GM19240 (cell line): Measurements from ENCODE around the gene HEPN1.

ENCODE experiments used
- DNase-seq: peaks from one replicate; pipeline ENCODE4 v3.0.0; 2011; ENCODE audit warnings: low spot score; ENCODE audit not compliant: insufficient read length

Gene HEPN1

DNA sequence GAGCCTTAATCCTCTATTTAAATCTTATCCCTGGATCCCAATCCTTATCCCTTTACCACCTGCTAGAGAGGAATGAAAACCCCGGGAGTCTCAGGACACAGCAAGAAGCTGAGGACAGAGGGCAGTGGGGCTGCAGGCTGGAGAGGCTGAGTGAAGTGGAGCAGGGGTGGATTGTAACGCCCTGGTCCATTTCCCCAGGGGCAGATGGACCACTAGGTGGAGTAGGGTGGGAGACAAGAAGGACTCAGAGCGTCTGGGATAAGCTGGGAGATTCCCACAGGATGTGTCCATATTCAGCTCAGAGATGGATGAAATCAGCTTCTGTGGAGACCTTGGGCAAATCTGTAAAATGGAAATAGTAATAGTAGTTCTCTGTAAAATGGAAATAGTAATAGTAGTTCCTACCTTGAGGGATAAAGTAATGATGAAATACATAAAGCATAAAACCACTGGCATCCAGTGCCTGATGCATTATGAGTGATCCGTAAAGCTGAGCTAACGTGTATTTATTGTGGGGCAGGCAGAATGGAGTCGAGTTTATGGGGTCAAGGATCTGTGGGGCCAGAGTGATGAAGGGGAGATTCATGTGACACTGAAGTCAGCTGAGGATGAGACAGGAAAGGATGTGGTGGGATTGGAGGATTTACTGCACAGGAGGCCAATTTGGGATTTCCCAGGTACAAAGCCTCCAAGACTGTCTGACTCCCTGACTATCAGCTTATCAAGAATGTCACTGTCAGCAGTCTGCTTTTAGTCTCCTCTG, 19.5 kb upstream of the HEPN1 start:
- no peak for DNase-seq

DNA sequence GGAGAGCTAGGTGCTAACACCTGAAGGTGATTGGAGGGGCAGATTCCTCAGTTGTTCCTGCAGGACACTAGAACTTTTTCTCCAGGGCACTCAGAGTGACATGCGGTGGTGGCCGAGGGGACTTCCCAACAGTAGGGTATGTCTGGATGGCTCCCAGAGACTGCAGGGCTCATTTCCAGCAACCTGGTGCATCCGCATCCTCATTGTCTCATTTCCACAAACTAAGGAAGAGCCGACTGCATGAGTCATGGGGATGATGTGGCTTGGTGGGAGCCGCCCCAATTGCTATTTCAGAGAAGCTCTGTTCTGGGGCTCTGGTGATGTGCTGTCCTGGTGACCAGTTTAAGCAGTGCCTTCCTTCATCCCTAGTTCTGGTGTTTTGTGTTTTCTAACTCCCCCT, 18.6 kb upstream of the HEPN1 start:
- no peak for DNase-seq

DNA sequence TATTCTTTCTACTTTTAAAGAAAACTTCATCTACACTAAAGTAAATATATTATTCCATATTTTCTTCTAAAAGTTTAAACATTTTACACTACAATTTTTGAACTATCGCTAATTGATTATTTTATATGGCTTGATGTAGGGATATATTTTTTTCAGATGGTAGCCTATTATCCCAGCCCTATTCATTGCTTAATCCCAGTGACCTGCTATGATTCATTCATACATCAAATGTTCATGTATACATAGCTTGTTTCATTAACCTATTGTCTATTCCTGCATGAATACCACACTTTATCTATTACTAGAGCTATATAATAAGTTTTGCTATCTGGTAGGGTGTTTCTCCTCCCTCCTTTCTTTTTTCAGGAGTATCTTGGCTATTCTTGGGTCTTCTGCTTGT, 16.4 kb upstream of the HEPN1 start:
- DNase-seq: no peak

- DNase-seq: no peak
Measured at GRCh38 chr11:124915541-124916369, 3.3 kb upstream of the HEPN1 start.

- no peak for DNase-seq
Measured at GRCh38 chr11:124916370-124916710, 2.7 kb upstream of the HEPN1 start.

DNA sequence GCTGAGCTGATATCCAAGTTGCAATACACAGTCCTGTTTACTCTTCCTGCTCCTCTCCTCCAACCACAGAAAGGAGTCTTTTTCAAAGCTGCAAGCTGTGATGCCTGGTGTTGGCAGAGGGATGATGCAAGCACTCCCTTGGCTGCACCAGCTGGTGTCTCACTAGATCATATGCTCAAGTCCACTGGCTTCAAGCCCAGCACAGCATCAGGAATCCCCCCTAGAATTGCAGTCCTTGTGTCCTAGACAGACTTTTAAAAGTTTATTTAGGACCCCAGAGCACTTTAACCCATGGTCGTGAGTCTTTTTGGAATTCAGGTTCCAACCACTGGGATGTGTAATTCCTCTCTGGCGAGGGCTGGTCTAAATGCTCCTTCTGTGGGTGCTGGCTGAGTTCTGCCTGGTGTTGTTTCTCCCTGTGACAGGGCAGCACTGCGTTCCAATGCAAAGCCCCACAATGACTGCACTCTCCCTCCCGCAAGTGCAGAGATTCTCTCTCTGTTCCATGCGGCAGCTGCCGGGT, 1.9 kb upstream of the HEPN1 start:
- no peak for DNase-seq

DNA sequence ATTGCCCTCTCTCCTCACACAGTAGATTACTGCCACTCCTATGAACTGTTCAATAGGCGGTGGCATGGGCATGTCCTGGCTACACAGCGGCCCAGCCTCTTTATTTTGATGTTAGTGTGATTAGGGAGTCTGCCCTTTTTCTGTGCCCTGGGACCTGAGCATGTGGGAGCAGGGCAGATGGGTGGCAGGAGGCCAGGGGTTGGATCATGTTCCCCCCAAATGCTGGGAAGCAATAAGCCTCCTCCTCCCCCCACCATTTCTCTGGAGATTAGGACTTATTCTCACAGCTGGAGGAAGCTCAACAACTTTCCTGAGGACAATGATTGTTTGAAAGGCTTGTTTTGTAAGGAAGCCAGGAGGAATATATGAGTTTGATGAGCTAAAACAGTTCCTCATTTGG, 848 bp downstream of the HEPN1 start:
- DNase-seq: no peak

DNA sequence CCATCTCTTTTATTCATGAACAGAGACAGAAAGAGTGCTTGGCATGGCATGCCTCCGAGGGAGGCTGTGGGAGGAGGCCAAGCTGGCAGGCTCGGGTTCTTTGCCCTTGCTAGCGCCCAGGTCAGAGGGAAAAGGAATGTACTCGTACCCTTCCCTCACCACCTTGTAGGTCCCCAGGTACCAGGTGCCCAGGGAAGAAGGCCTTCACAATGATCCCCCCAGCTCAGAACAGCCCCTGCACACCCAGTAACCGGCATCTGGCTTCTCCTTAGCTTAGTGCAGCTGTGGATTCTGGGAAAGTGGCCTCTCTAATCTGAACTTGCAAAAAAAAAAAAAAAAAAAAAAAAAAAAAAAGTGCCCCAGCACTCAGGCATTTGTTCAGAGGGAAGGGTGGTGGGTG, 1.3 kb downstream of the HEPN1 start:
- DNase-seq: no peak

DNA sequence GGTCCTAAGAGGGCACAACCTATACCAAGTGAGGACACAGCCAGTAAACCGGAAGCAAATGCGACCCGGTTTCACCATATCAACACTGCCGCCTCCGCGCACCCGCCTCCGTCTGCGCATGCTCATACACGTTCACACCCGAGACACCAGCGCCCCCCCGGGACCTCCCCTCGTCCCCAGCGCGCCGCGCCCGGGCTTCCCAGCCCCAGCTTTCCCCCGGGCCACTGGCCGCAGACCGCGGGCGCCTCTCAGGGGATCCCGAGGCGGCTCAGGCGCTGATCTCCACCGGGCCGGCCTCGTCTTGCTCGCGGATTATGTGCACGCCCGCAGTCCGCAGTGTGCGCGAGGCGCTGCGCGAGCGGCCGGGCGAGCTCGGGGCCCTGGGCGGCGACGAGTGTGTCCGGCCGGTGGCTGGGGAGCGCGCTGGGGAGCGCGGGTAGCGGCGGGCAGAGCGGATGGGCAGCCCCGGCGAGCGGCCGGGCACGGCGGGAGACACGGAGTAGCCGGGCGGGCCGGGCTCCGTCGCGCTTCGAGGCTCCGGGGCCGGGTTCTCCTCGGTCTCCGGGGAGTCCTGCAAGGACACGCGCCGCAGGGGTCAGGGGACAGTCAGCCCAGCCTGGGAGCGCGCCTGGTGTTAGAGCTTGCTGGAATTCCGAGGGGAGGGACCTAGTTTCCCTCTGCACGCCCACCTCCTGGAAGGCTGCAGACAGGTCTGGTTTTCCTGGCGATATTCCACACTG, 2.0 kb downstream of the HEPN1 start:
- no peak for DNase-seq

DNA sequence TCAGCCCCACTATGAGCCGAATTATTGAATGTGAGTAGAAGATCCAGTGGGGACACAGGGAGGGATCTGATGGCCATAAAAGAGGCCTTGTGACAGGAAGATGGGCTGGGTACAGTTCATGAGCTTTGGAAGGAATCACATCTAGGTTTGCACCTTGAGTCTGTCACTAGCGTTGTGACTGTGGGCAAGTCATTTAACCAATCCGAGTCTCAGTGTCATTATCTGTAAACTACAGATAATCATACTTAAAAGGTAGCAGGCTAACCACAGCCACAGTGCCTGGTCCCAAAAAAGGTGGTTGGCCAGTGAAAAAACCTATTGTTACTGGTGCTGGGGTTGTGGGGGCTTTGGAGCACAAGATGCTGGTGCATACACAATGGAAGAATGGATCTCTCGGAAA, 3.8 kb downstream of the HEPN1 start:
- no peak for DNase-seq

- DNase-seq: no peak
Measured at GRCh38 chr11:124923296-124923695, 4.2 kb downstream of the HEPN1 start.

- no peak for DNase-seq
Measured at GRCh38 chr11:124928942-124929665, 10.1 kb downstream of the HEPN1 start.

DNA sequence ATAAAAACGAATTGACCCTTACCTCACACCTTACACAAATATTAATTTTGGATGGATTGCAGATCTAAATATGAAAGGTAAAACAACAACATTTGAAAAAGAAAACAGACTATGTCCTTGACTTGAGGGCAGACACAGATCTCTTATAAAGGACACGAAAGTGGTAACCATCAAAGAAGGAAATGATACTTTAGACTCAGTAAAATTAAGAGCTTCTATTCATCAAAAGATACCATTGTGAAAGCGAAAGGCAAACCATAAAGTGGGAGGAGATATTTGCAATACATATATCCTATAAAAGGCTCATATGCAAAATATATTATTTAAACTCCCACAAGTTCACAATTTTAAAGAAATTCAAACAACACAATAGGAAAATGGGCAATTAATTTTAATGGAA, 11.7 kb downstream of the HEPN1 start:
- peak; percentile 30 for DNase-seq

DNA sequence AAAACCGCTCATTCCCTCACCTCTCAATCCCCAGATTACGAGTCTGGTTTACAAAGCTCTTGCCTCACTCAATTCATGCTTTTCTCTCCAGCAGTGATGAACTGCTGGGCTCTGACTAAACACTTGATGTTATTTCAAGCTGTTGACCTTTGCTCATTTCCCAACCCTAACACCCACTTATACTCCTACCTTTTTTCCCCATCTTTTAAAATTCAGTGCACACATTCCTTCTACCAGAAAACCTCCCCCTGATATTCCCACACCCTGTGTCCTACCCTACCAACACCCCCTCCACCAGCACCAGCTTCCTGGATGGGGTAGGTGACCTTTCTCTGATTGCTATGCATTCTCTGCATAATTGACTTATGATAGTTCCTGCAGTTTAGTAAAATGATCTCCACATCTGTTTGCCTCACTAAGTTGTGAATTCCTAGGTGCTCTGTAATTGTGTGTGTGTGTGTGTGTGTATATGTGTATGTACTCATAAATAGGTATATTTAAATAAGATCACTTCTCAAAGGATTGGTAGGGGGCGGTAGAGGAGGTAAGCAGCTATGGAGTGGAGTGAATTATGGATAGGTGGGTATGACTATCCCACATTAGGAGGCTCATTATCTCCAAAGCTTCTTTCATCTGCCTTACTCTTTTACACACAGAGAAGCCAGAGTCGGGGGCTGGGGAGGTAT, 16.0 kb downstream of the HEPN1 start:
- no peak for DNase-seq

- DNase-seq: no peak
Measured at GRCh38 chr11:124935548-124936514, 16.8 kb downstream of the HEPN1 start, which contains the start of gene HEPACAM. Gene HEPACAM (minus strand): TSS chr11:124936047. CDS start chr11:124936006, 41 bp downstream.

DNA sequence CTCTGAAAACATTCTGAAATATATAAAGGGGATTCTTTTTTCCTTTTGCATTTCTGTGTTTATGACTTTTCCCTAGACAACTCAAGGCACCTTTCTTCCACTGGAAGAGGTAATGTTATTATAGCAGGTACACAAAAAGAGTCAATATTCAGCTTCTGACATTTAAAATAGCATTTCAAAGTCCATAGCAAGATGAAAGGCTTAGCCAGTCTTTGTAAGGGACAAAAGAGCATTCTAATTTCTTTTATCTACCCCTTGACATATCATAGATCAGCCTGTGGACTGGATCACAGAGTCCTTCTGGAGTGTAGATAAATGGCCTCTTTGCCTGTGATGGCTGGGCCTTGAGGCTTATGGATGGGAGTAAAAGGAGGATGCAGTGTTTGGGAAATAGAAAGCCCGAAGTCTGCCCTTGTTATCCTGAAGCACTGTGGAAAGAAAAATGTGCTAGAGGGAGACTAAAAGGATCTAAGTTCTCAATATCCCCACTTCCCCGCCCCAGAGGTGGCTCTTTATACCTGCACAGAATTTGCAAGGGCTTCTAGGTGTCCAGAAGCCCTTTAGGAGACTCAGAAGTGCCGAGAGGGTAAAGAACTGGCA, 18.4 kb downstream of the HEPN1 start:
- DNase-seq: no peak

DNA sequence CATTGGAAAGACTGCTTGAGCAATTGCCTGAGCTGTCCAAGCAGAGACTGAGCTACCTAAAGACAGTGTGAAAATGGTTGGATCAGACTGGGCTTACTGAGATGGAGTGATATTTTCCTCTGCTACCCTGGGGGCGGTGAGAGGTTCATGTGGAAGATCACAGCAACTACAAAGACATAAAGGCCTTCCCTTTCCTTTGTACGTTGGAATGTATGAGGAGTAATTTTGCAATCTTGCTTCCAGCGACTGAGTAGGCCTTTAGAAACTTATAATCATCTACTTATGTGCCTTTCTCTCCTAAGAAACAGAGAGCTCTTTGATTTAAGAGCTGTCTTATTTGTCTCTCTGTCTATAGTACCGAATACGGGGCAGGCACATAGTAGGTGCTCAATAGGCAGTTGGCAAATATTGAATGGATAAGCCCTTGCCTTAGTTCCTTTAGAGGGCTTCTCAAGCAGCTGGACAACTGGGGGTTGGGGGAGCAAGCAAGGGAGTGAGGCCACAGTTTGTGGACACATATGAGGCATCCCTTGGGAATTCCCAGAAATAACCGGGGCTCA, 19.2 kb downstream of the HEPN1 start:
- DNase-seq: no peak

DNA sequence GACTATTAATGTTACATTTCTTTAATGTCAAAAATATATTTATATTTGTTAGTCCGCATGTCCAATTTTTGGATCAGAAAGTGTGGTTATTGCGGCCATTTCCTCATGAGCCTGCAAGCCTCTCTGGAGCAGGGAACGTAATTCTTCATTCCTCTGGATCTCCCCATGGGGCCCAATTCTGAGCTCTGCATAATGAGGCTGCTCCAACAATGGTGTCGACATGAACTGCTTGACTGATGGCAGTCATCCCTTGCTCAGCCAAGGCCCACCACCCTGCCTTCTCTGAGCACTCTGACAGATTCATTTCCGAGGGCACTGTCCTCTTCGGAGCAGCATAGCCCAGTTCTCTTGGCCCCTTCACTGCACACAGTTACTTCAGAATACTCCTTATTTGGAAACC, 19.9 kb downstream of the HEPN1 start:
- no peak for DNase-seq

DNA sequence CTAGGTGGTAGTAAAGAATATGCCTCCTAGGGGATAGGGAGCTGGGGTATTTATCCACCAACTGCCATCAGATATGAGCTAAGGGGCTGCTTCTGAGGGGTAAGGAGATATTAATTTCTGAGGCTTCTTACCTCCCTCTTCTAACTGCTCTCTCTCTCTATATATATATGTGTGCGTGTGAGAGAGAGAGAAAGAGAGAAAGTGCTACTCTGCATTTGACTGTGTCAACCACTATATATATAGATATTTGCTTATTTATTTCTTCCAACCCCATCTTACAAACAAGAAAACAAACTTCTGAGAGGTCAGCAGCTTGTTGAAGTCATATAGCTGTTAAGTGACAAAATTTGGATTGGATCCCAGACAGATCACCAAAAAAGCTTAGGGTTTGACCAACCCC, 22.7 kb downstream of the HEPN1 start:
- DNase-seq: no peak
